C4-2B (cell line): Measurements from ENCODE around the gene KNDC1.

ENCODE experiments used
- CTCF ChIP-seq: fragments of 450-650 bp; conservative IDR thresholded peaks from 2 replicates; pipeline ENCODE4 v1.5.1; 2017; ENCODE audit warnings: mild to moderate bottlenecking
- ZFX ChIP-seq: fragments of 450-650 bp; IDR thresholded peaks from 2 replicates; pipeline ENCODE4 v1.6.1; 2017

- TF ChIP-seq CTCF = no peak
- no peak for TF ChIP-seq ZFX
Measured at GRCh38 chr10:133141144-133141957, 18.7 kb upstream of the KNDC1 start.
